CD4-positive, alpha-beta T cell treated with Interleukin-2 at 100 ng/mL for 4 hours (primary cell): ENCODE results near the gene CRY1.
A peak's percentile ranks its signal among the peaks of the same experiment; 100 is the strongest.

Experiments used
- DNase-seq: peaks from one replicate; pipeline ENCODE4 v3.0.0-alpha.2; 2020; ENCODE audit warnings: low spot score

The CRY1 gene

GRCh38 chr12:106960443-106960842 is 132.9 kb downstream of the CRY1 start:
- no peak for DNase-seq

GRCh38 chr12:106957583-106957982 is 135.8 kb downstream of the CRY1 start:
- no peak for DNase-seq

DNA sequence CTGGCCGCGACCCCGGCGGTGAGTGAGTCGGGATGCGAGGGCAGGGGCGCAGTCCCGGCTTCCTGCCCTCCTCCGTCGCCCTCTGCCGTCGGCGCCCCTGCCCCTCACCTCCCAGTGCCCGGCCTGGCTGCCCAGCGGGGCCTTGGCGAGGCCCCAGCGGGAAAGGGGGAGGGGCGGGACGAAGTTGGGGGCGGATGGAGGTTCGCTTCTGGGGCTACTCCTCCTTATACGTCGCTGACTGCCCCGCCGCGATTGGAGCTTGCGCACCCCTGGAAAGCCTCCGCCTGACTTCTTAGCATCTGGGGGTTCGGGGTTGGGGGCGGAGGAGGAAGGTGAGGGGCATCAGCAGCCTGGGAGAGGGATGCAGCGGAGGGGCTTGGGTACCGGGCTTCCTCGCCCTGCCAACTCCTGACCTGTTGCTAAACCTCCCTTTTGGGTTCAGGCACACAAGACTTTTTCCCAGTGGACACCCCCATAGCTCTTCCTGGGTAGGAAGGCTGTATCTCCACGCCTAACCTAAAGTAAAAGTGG is 137.2 kb downstream of the CRY1 start:
- peak; percentile 35 for DNase-seq

DNA sequence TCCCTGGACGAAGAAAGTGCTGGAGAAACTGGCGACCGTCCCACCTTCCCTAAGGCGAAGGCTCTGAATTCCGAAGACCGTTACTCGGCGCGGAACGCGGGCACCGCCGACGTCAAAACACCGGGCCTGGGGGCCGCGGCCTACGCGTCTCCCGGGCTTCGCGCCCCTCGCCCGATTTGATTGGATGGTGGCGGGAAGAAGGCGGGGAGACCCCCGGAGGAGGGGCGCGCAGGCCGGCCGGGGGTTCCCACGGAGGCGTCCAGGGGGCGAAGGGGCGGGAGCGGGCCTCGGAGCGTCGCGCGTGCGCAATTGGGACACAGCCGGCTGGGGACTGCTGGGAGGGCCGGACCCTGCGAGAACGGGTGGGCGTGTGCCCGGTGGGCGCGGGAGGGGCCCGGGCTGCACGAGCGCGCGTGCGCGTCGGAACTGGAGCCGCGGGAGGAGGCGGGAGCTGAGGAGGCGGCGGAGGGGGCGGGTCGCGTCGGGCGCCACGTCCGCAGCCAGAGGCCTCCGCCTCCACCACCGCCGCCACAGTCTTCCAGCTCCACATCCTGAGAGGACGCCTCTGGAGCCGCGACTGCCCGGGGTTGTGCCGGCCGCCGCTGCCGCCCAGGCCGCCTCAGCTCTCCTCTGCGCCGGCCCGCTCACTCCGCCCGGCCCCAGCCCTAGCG is 137.8 kb downstream of the CRY1 start, which contains the start of gene TMEM263:
TSS of gene TMEM263 (plus strand) at position 531 of the 671 bp plus-strand sequence. CDS start 11,210 bp downstream, outside the sequence.
- DNase-seq, result peak; percentile 95

GRCh38 chr12:106954462-106955376 is 138.6 kb downstream of the CRY1 start:
- no peak for DNase-seq

DNA sequence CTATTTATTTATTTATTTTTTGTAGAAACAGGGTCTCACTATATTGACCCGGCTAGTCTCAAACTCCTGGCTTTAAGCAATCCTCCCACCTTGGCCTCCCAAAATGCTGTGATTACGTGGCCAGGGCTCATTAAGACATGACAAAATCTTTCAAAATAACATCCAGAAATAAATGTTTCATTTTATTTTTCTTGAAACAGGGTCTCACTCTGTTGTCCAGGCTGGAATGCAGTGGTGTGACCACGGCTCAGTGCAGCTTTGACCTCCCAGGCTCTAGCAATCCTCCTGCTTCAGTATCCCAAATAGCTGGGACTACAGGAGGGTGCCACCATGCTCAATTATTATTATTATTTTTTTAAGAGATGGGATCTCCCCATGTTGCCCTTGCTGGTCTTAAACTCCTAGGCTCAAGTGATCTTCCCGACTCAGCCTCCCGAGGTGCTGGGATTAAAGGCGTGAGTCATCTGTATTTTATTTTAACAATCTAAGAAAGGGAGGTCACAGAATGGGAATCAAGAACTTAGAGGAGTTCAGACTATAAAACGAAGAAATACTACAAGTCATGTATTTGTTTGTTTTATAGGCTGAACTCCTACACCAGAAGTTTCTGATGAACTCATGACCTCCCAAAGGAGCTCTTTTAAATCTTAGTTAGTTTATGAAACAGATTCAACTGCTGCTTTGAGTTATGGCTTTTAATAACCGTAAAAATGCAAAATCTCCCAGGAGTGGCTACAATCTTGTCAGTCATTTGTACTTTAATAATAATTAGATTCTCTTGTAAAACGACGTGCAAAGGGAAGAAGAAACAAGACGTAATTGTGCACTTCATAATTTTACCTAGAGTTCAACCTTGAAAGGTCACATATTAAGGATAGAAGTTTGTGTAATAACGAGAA is 139.7 kb downstream of the CRY1 start:
- DNase-seq, result no peak

DNA sequence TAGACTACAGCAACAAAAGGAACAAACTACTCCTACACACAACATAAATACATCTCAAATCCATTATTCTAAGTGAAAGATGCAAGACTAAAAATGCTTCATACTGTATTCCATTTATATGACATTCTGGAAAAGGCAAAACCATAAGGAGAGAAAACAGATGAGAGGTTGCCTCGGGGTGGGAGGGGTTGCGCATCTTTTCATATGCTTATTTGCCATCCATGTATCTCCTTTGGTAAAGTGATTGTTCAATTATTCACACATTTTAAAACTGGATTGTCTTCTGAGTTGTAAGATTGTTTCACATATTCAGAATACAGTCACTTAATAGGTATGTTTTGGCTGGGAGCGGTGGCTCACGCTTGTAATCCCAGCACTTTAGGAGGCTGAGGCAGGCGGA is 142.8 kb downstream of the CRY1 start:
- no peak for DNase-seq

- no peak for DNase-seq
Measured at GRCh38 chr12:106947461-106947860, 145.9 kb downstream of the CRY1 start.

DNA sequence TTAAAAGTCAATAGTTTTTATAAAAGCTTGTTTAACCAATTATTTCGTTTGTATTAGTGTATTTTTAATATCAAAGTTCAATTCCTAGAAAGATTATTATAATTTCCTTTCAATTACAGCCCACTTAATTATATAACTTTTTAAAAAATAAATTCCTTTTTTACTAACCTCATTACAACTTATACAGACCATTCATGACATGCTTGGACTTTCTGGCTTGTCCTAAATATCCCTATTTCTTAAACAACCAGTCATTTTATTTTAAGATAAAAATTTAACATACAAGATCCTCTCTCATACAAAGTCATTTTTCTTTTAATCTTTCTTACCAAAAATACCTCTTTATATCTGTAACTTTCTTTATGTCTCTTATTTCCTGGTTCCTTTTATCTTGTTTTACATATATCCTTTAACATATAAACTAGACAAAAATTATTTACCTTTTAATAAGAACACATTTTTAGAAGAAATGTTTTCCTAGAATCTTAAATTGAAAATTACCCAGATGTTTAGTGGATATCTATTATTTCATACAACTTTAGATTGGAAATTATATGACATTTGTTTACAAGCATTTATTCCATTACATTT is 148.0 kb downstream of the CRY1 start:
- DNase-seq, result no peak

GRCh38 chr12:106942775-106943174 is 150.6 kb downstream of the CRY1 start:
- DNase-seq, result no peak

DNA sequence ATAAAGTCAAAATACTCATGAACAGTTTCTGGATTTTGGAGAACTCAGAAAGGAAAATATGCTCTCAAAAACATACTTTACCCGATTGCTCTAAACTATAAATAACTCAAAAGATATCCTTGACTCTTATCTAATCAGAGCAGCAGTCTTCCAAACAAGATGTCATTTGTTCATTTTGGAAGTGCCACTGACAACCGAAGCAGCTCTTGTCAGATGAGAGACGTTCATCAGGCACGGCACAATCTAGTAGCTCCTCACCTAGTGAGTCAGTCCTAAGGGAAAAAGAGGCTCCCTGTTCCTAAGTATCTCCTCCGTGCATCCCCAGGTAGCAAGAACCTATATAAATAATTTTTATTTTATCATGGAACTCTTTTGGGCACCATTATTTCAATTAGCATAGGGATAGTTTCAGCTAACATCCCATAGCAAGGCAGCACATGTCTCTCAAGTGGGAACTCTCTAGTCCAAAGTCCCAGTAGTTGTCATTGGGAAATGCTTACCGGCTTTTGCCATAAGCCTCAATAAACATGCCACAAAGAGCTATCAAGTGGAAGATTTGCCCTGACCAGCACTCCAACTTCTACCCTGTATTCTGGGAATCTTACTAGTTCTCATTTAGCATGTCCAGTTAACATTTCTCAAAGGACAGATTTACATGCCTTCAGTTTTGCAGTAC is 151.7 kb downstream of the CRY1 start:
- no peak for DNase-seq
